Measurements from ENCODE around the gene IKBKG. TPM values are rescaled to one million over a fixed set of nuclear protein-coding genes. Genes with fewer than 3 reads are reported as not detected.

The IKBKG gene
- total RNA-seq, 3 donors from 2014 or later (not counting 1 experiment from before 2014, with no cell fraction given): 64.8 to 84.6 (median 84.1) TPM

DNA sequence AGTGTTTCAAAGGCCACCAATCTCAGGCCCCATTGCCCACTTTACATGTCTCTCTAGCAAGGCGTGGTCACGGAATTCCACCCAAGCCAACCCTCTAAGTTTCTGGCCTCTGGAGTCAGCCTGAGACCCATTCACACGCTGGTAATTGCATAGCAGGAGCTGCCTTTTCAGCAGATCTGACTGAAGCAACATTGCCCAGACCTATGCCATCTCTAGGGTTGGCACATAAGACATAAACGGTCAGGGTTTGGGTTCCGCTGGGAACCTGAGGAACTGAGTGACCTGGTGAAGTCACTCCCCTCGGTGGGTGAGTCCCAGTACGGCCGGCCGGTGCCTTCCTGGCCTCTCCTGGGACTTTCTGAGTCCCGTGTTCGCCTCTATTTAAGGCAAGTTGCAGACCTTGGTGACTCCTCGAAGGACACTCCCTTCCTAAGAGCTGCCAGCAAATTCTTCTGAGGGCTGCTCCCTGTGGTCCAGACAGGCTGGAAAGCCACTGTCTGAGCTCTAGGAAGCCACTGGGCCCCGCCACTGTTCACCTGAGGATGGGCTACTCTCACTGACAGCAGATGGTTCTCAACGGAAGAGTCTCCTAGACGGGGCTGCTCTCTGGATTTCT is 53.4 kb downstream of the IKBKG start:
- peaks cover 2 to 6% of the 10 kb centered on the region in 2 donors for H3K27me3 Mint-ChIP-seq (ENCODE audit: low read depth in 2 of 2)
- DNase-seq: no peak
- no peaks in the 10 kb centered on the region for H3K27me3 ChIP-seq (ENCODE audit: control insufficient read depth, insufficient read depth, low read length)
- no peak overlapping the region for H3K27ac ChIP-seq (ENCODE audit: low read length)
- H3K36me3 Mint-ChIP-seq: no peaks in the 10 kb centered on the region
- no peaks in the 10 kb centered on the region for H3K9me3 ChIP-seq (ENCODE audit: control insufficient read depth, insufficient read depth, low read length)
- 92% methylated on average over 15 of the region's 15 CpGs for WGBS (ENCODE audit: insufficient coverage)
- no peak overlapping the region for H3K4me3 ChIP-seq (ENCODE audit: low read length)
- H3K4me3 Mint-ChIP-seq: no peak overlapping the region
- intact Hi-C loops (cut with micrococcal nuclease): no loop called here
- H3K4me1 Mint-ChIP-seq: peaks cover 12 to 19% of the 10 kb centered on the region in 2 donors
- no peaks in the 10 kb centered on the region for H3K36me3 ChIP-seq (ENCODE audit: control insufficient read depth, insufficient read depth, low read length)
- no peaks in the 10 kb centered on the region for H3K9me3 Mint-ChIP-seq
- no peak for ATAC-seq
- peaks cover 15% of the 10 kb centered on the region for H3K4me1 ChIP-seq (ENCODE audit: control insufficient read depth, insufficient read depth, low read length)
- TF ChIP-seq, protein P1, sequence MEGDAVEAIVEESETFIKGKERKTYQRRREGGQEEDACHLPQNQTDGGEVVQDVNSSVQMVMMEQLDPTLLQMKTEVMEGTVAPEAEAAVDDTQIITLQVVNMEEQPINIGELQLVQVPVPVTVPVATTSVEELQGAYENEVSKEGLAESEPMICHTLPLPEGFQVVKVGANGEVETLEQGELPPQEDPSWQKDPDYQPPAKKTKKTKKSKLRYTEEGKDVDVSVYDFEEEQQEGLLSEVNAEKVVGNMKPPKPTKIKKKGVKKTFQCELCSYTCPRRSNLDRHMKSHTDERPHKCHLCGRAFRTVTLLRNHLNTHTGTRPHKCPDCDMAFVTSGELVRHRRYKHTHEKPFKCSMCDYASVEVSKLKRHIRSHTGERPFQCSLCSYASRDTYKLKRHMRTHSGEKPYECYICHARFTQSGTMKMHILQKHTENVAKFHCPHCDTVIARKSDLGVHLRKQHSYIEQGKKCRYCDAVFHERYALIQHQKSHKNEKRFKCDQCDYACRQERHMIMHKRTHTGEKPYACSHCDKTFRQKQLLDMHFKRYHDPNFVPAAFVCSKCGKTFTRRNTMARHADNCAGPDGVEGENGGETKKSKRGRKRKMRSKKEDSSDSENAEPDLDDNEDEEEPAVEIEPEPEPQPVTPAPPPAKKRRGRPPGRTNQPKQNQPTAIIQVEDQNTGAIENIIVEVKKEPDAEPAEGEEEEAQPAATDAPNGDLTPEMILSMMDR (IDR thresholded peaks at IDR 0.05): no peak
- H3K27ac Mint-ChIP-seq: no peak overlapping the region

DNA sequence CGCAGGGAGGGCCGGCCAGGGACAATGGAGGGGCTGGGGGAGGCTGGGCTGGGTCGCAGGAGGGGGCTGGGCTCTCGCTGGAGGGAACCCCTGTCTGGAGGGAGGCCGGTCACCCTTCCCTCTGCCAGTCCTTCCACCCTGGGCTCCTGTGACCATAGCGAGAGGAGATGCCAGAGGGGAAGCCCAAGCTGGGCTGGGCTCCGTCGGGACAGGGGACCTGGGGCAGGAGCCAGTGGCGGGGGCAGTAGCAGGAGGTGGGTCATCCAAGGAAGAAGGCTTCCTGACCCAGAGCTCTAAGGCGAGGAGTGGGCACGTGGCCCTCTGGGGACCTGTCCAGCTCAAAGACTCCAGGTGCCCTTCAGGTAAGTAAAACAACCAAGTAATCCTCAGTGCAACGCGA is 54.8 kb downstream of the IKBKG start:
- no peak for ATAC-seq
- WGBS (ENCODE audit: insufficient coverage): 87% methylated on average over 13 of the region's 13 CpGs
- Histone ChIP-seq H3K27ac (ENCODE audit: low read length) (no peak overlapping the region), H3K27me3 (ENCODE audit: control insufficient read depth, insufficient read depth, low read length) (no peaks in the 10 kb centered on the region), H3K36me3 (ENCODE audit: control insufficient read depth, insufficient read depth, low read length) (no peaks in the 10 kb centered on the region), H3K4me3 (ENCODE audit: low read length) (no peak overlapping the region), H3K4me1 (ENCODE audit: control insufficient read depth, insufficient read depth, low read length) (peaks cover 4% of the 10 kb centered on the region), H3K9me3 (ENCODE audit: control insufficient read depth, insufficient read depth, low read length) (no peaks in the 10 kb centered on the region)
- DNase-seq: no peak
- intact Hi-C loops (cut with micrococcal nuclease): no loop called here
- Mint-ChIP-seq H3K27me3 (ENCODE audit: low read depth in 2 of 2) (peaks cover 2 to 6% of the 10 kb centered on the region in 2 donors), H3K36me3 (no peaks in the 10 kb centered on the region), H3K4me3 (no peak overlapping the region), H3K4me1 (peaks cover 10 to 17% of the 10 kb centered on the region in 2 donors), H3K27ac (no peak overlapping the region), H3K9me3 (no peaks in the 10 kb centered on the region)
- TF ChIP-seq, protein P1 (IDR thresholded peaks at IDR 0.05): no peak

DNA sequence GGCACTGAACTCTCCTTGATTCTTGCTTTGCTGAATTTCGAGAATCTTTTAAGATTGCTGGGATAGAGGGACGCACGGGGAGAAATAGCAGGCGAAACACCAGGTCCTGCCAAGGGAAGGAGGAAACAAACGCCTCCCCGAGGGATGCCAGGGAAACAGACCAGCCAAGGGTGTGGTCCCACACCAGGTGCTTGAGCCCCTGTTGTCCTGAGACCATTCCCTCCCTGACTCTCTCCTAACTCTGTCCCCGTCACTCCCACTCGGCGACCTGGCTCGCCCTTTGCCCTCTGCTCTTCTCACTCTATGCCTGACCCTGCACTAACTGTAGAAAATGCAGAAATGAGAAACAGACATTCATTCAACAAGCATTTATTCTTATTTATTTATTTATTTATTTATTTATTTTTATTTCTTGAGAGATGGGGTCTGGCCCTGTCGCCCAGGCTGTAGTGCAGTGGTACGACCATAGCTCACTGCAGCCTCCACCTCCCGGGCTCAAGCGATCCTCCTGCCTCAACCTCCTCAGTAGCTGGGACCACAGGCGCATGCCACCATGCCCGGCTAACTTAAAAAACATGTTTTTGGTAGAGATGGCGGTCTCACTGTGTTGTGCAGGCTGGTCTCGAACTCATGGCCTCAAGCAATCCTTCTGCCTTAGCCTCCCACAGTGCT is 55.5 kb downstream of the IKBKG start:
- H3K9me3 Mint-ChIP-seq: no peaks in the 10 kb centered on the region
- peaks cover 8 to 16% of the 10 kb centered on the region in 2 donors for H3K4me1 Mint-ChIP-seq
- Histone ChIP-seq H3K36me3 (ENCODE audit: control insufficient read depth, insufficient read depth, low read length) (no peaks in the 10 kb centered on the region), H3K27ac (ENCODE audit: low read length) (no peak overlapping the region), H3K9me3 (ENCODE audit: control insufficient read depth, insufficient read depth, low read length) (no peaks in the 10 kb centered on the region), H3K4me1 (ENCODE audit: control insufficient read depth, insufficient read depth, low read length) (peaks cover 4% of the 10 kb centered on the region), H3K27me3 (ENCODE audit: control insufficient read depth, insufficient read depth, low read length) (no peaks in the 10 kb centered on the region), H3K4me3 (ENCODE audit: low read length) (no peak overlapping the region)
- peaks cover 2 to 6% of the 10 kb centered on the region in 2 donors for H3K27me3 Mint-ChIP-seq (ENCODE audit: low read depth in 2 of 2)
- WGBS (ENCODE audit: insufficient coverage): 94% methylated on average over 18 of the region's 18 CpGs
- no peak overlapping the region for H3K27ac Mint-ChIP-seq
- no peak for ATAC-seq
- intact Hi-C loops (cut with micrococcal nuclease): no loop called here
- H3K36me3 Mint-ChIP-seq: no peaks in the 10 kb centered on the region
- no peak for DNase-seq
- TF ChIP-seq, protein P1 (IDR thresholded peaks at IDR 0.05): no peak
- H3K4me3 Mint-ChIP-seq: no peak overlapping the region

Measured in natural killer cell (primary cell).